Measurements from ENCODE around the gene POP7.

The POP7 gene

GRCh38 chr7:100673302-100673941 lies 32.5 kb upstream of the POP7 start, which contains the start of gene GNB2:
Gene GNB2 (plus strand): TSS chr7:100673740. CDS start chr7:100676266, 2,526 bp downstream.
- H3K4me3 ChIP-seq = peak within 1 kb of the TSS; percentile 86 to 100 (median 96)
- H3K4me2 ChIP-seq = peak within 1 kb of the TSS; percentile 79 to 96 (median 89)
- H4K20me1 ChIP-seq = peaks cover 31 to 39% (median 34%) of the 10 kb centered on the region in 11 experiments
- no peaks in the 10 kb centered on the region for H3K9me3 ChIP-seq (replicated peaks in 1 of 11)
- H3K27ac ChIP-seq = peak within 1 kb of the TSS; percentile 91 to 97 (median 93)
- peaks cover 21 to 22% (median 22%) of the 10 kb centered on the region in 11 experiments for H3K36me3 ChIP-seq
- peak within 1 kb of the TSS; percentile 90 to 98 (median 95) for H3K9ac ChIP-seq
- H3K4me1 ChIP-seq = peaks cover 14 to 37% (median 26%) of the 10 kb centered on the region in 10 experiments
- TF ChIP-seq Cebpa-rat (IDR thresholded peaks at IDR 0.05) = no peak
- H3K27me3 ChIP-seq = no peaks in the 10 kb centered on the region

GRCh38 chr7:100673942-100674410 lies 31.9 kb upstream of the POP7 start:
- Histone ChIP-seq H3K27ac (peak overlapping the region; percentile 91 to 97 (median 93)), H3K36me3 (peaks cover 26 to 28% (median 27%) of the 10 kb centered on the region in 11 experiments)

GRCh38 chr7:100674411-100675104 lies 31.4 kb upstream of the POP7 start:
- peaks cover 16 to 48% (median 30%) of the 10 kb centered on the region in 10 experiments for H3K4me1 ChIP-seq
- peaks cover 42 to 51% (median 45%) of the 10 kb centered on the region in 11 experiments for H4K20me1 ChIP-seq
- H3K4me3 ChIP-seq = peak overlapping the region; percentile 86 to 100 (median 96)
- peak overlapping the region; percentile 91 to 97 (median 93) for H3K27ac ChIP-seq
- no peaks in the 10 kb centered on the region for H3K27me3 ChIP-seq
- peaks cover 32 to 33% (median 33%) of the 10 kb centered on the region in 11 experiments for H3K36me3 ChIP-seq
- peak overlapping the region; percentile 90 to 98 (median 95) for H3K9ac ChIP-seq
- TF ChIP-seq Cebpa-rat (IDR thresholded peaks at IDR 0.05) = no peak
- peak overlapping the region; percentile 63 to 96 (median 85) for H3K4me2 ChIP-seq
- H3K9me3 ChIP-seq (replicated peaks in 1 of 11) = no peaks in the 10 kb centered on the region

More at GRCh38 chr7:100673942-100674410, 31.9 kb upstream of the POP7 start:
- H3K4me2 ChIP-seq = peak overlapping the region; percentile 63 to 96 (median 85)
- H4K20me1 ChIP-seq = peaks cover 36 to 45% (median 40%) of the 10 kb centered on the region in 11 experiments
- peak overlapping the region; percentile 90 to 98 (median 95) for H3K9ac ChIP-seq
- H3K4me1 ChIP-seq = peaks cover 16 to 42% (median 28%) of the 10 kb centered on the region in 10 experiments
- no peak for TF ChIP-seq Cebpa-rat (IDR thresholded peaks at IDR 0.05)
- no peaks in the 10 kb centered on the region for H3K9me3 ChIP-seq (replicated peaks in 1 of 11)
- H3K27me3 ChIP-seq = no peaks in the 10 kb centered on the region
- peak overlapping the region; percentile 86 to 100 (median 96) for H3K4me3 ChIP-seq

GRCh38 chr7:100675105-100675451 lies 30.8 kb upstream of the POP7 start:
- Histone ChIP-seq H4K20me1 (peaks cover 47 to 56% (median 51%) of the 10 kb centered on the region in 11 experiments), H3K4me3 (peak overlapping the region; percentile 86 to 100 (median 96)), H3K4me1 (peaks cover 12 to 49% (median 32%) of the 10 kb centered on the region in 10 experiments; a peak in 19 of 20 replicates), H3K27me3 (no peaks in the 10 kb centered on the region), H3K36me3 (peaks cover 37 to 39% (median 38%) of the 10 kb centered on the region in 11 experiments), H3K4me2 (peak overlapping the region; percentile 63 to 96 (median 85)), H3K9ac (peak overlapping the region; percentile 90 to 98 (median 95)), H3K27ac (peak overlapping the region; percentile 91 to 97 (median 93)), H3K9me3 (replicated peaks in 1 of 11) (no peaks in the 10 kb centered on the region)
- no peak for TF ChIP-seq Cebpa-rat (IDR thresholded peaks at IDR 0.05)

GRCh38 chr7:100675581-100676350 lies 30.2 kb upstream of the POP7 start:
- Histone ChIP-seq H3K27ac (peak overlapping the region in 10 of 11 experiments; percentile 66 to 97 (median 93); a peak in 18 of 22 replicates), H3K36me3 (peaks cover 44 to 46% (median 45%) of the 10 kb centered on the region in 11 experiments)
- TF ChIP-seq Cebpa-rat (IDR thresholded peaks at IDR 0.05) = no peak

GRCh38 chr7:100676501-100677306 lies 29.2 kb upstream of the POP7 start:
- H3K4me2 ChIP-seq = peak overlapping the region; percentile 27 to 96 (median 85); a peak in 21 of 22 replicates
- TF ChIP-seq Cebpa-rat (IDR thresholded peaks at IDR 0.05) = no peak
- no peaks in the 10 kb centered on the region for H3K9me3 ChIP-seq (replicated peaks in 1 of 11)
- peaks cover 12 to 59% (median 32%) of the 10 kb centered on the region in 10 experiments; a peak in 19 of 20 replicates for H3K4me1 ChIP-seq
- no peaks in the 10 kb centered on the region for H3K27me3 ChIP-seq
- peak overlapping the region in 8 of 11 experiments; percentile 34 to 97 (median 56); a peak in 13 of 22 replicates for H3K27ac ChIP-seq
- H3K4me3 ChIP-seq = peak overlapping the region in 9 of 10 experiments; percentile 86 to 100 (median 97); a peak in 16 of 20 replicates
- H3K9ac ChIP-seq = peak overlapping the region in 10 of 11 experiments; percentile 28 to 98 (median 92); a peak in 17 of 22 replicates
- peaks cover 63 to 72% (median 67%) of the 10 kb centered on the region in 11 experiments for H4K20me1 ChIP-seq
- H3K36me3 ChIP-seq = peaks cover 54 to 55% (median 55%) of the 10 kb centered on the region in 11 experiments

More at GRCh38 chr7:100675581-100676350, 30.2 kb upstream of the POP7 start:
- peaks cover 54 to 63% (median 57%) of the 10 kb centered on the region in 11 experiments for H4K20me1 ChIP-seq
- H3K9ac ChIP-seq = peak overlapping the region; percentile 90 to 98 (median 95); a peak in 21 of 22 replicates
- no peaks in the 10 kb centered on the region for H3K9me3 ChIP-seq (replicated peaks in 1 of 11)
- peaks cover 12 to 53% (median 32%) of the 10 kb centered on the region in 10 experiments; a peak in 19 of 20 replicates for H3K4me1 ChIP-seq
- H3K4me2 ChIP-seq = peak overlapping the region; percentile 63 to 96 (median 85)
- no peaks in the 10 kb centered on the region for H3K27me3 ChIP-seq
- peak overlapping the region; percentile 86 to 100 (median 96) for H3K4me3 ChIP-seq
